HEK293T (cell line): ENCODE measurements around the gene ZBTB12.

Experiments
- CTCF ChIA-PET: fragments of 350-600 bp; formaldehyde crosslinking; extraction: SDS; loops from one replicate; lab custom pipeline; 2021; ENCODE audit warnings: antibody characterized with exemption, inconsistent platforms; lab: Yijun Ruan, JAX
- POLR2A ChIA-PET: fragments of 350-600 bp; formaldehyde crosslinking; extraction: SDS; loops from one replicate; lab custom pipeline; 2020; ENCODE audit warnings: antibody characterized with exemption, inconsistent platforms; lab: Yijun Ruan, JAX
- DNase-seq: peaks from one replicate; pipeline ENCODE4 v3.0.0; 2012; ENCODE audit warnings: mixed read lengths; ENCODE audit errors: extremely low spot score
- ARNT ChIP-seq: fragments of 450-650 bp; IDR thresholded peaks from 2 replicates; pipeline ENCODE4 v1.6.1; 2017; ENCODE audit warnings: mild to moderate bottlenecking
- BHLHE40 ChIP-seq: fragments of 450-650 bp; IDR thresholded peaks from 2 replicates; pipeline ENCODE4 v1.6.1; 2016; ENCODE audit warnings: mild to moderate bottlenecking, moderate library complexity, borderline replicate concordance
- CTBP1 ChIP-seq: fragments of 450-650 bp; IDR thresholded peaks from 2 replicates; pipeline ENCODE4 v1.6.1; 2016; ENCODE audit warnings: borderline replicate concordance
- ELF4 ChIP-seq: fragments of 450-650 bp; IDR thresholded peaks from 2 replicates; pipeline ENCODE4 v1.6.1; 2017; ENCODE audit warnings: antibody characterized with exemption
- FOXA1 ChIP-seq: fragments of 450-650 bp; IDR thresholded peaks from 2 replicates; pipeline ENCODE4 v1.6.1; 2016; ENCODE audit warnings: mild to moderate bottlenecking
- FOXK2 ChIP-seq: fragments of 450-650 bp; IDR thresholded peaks from 2 replicates; pipeline ENCODE4 v1.6.1; 2016; ENCODE audit warnings: mild to moderate bottlenecking
- FOXM1 ChIP-seq: fragments of 450-650 bp; IDR thresholded peaks from 2 replicates; pipeline ENCODE4 v1.6.1; 2017; ENCODE audit warnings: mild to moderate bottlenecking, borderline replicate concordance
- HDGF ChIP-seq: fragments of 450-650 bp; IDR thresholded peaks from 2 replicates; pipeline ENCODE4 v1.6.1; 2017; ENCODE audit warnings: antibody characterized with exemption, borderline replicate concordance
- LEF1 ChIP-seq: fragments of 450-650 bp; IDR thresholded peaks from 2 replicates; pipeline ENCODE4 v1.6.1; 2017; ENCODE audit warnings: mild to moderate bottlenecking, borderline replicate concordance
- NFRKB ChIP-seq: fragments of 450-650 bp; IDR thresholded peaks from 2 replicates; pipeline ENCODE4 v1.6.1; 2016; ENCODE audit warnings: mild to moderate bottlenecking, moderate library complexity
- PKNOX1 ChIP-seq: fragments of 450-650 bp; IDR thresholded peaks from 2 replicates; pipeline ENCODE4 v1.6.1; 2016
- SP1 ChIP-seq: fragments of 450-650 bp; IDR thresholded peaks from 2 replicates; pipeline ENCODE4 v1.6.1; 2017
- SUZ12 ChIP-seq: fragments of 450-650 bp; IDR thresholded peaks from 2 replicates; pipeline ENCODE4 v1.6.1; 2016; ENCODE audit warnings: mild to moderate bottlenecking
- TARDBP ChIP-seq: fragments of 450-650 bp; IDR thresholded peaks from 2 replicates; pipeline ENCODE4 v1.6.1; 2016
- ZNF384 ChIP-seq: fragments of 450-650 bp; IDR thresholded peaks from 2 replicates; pipeline ENCODE4 v1.6.1; 2016

ZBTB12 gene

GRCh38 chr6:31850765-31851484 is 51.0 kb downstream of the ZBTB12 start:
- POLR2A ChIA-PET: interaction anchor here (1.0 to 2.5 kb wide), 2 partner anchors 16 to 36 kb away, joined by 3 to 7 read pairs; partner anchors contain the start of genes HSPA1A and HSPA1L
- TF ChIP-seq ELF4: no peak
- TF ChIP-seq SUZ12: no peak
- TF ChIP-seq TARDBP: no peak
- TF ChIP-seq PKNOX1: no peak
- no peak for TF ChIP-seq FOXM1
- no peak for TF ChIP-seq CTBP1
- TF ChIP-seq ZNF384: no peak
- no peak for TF ChIP-seq SP1
- TF ChIP-seq ARNT: no peak
- no peak for TF ChIP-seq BHLHE40
- TF ChIP-seq FOXA1: no peak
- no peak for TF ChIP-seq HDGF
- TF ChIP-seq FOXK2: no peak
- no peak for TF ChIP-seq LEF1
- no peak for TF ChIP-seq NFRKB
- DNase-seq: no peak
- CTCF ChIA-PET: interaction anchor here (0.6 kb wide), 1 partner anchor 81 kb away, joined by 3 read pairs; no protein-coding TSS in a partner anchor
